Activated CD4-positive, alpha-beta T cell treated with anti-CD3 and anti-CD28 coated beads for 1 hour (primary cell): ENCODE data around the gene TF.
"Not testable (repeated sequence)": the region's sequence is repeated elsewhere in the genome, so short reads cannot be mapped to it uniquely, and the experiment has no call there.

Source experiments
- DNase-seq: peaks from one replicate; pipeline ENCODE4 v3.0.0-alpha.2; 2020

The TF gene

DNA sequence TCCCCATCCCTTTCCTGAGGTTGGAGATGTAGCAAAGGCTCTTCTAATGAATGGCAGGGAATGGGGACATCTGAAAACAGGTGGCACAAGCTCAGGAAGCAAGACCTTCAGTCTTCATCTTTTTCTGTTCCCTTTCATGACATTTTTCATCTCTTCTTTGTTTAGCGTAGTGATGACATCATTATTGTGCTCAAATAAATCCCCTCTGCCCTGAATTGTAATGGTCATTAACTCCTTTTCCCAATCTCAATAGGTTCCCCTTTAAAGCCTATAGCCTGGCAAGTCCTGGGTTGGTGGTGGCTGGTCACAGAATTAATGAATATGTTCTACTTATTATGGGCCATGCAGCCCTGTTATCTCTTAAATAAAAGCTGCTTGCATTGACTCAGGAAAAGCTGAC is 21.4 kb downstream of the TF start:
- DNase-seq: no peak

GRCh38 chr3:133769536-133769935 is 23.3 kb downstream of the TF start:
- no peak for DNase-seq

DNA sequence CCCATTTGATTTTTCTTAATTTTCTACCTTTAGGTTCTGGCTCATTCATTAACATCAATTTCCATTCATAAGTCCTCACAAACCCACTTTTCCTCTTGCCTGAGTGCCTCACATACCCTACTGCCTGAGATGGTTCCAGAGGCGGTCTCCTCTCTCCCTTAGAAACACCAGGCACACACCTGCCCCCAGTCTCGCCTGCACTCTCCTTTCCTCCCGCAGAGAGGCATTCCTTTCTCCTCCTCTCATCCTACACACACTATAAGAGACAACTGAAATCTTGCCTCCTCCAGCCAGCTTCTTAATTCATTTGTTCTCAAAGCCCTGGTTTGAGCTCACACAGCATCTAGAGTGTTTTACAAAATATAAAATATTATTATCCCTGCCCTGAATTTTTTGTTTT is 27.5 kb downstream of the TF start:
- no peak for DNase-seq

- no peak for DNase-seq
Measured at GRCh38 chr3:133775309-133775708, 29.1 kb downstream of the TF start.

DNA sequence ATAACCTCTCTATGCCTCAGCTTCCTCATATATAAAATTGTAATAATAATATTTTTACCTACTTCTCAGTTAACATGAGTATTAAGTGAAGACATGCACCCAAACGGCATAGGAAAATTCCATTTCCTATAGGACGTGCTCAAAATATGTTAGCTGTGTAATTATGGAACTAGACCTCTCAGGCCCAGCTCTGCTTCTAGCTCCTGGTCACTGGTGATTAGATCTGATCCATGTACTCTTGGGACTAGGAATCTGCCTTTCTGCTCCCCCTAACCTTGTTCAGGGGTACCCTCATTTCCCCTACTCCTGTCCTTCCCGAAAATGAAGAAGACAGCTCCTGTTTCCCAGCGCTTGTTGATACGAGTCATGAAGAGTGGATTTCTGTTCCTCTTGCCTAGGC is 29.6 kb downstream of the TF start:
- no peak for DNase-seq

- DNase-seq: no peak
Measured at GRCh38 chr3:133776794-133777438, 30.7 kb downstream of the TF start.

DNA sequence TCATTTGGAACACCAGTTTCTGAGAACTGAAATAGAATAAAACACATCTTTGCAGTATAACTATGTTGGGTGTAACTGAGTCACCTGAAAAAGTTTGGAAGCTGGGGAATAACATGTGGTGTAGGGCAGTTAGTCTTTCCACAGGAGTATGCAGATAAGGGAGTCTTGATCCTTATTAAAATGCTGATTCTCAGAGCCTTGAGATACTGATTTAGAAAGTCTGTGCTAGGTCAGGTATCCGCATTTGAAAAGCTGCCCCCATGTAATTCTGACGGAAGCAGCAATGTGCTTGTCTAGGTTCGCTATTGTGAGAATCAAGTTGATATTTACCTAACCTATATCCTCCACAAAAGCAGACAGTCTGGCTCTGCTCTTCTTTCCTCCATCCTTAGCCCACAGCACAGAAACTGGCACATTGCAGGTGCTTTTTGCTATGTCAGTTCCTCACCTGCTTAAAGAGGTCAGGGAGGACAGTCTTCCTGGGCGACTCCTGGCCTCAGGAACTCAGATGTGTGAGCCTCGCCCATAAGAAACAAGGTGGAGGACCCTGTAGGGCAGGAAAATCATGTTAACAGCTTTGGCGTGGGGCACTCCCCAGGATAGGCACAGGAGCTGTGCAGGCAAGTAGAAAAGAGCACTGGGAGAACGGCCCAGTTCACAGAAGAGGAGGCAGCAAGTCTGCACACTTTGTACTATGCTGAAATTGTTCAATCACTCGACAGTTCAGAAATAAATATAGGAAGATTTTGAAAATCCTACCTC is 31.8 kb downstream of the TF start:
- no peak for DNase-seq

DNA sequence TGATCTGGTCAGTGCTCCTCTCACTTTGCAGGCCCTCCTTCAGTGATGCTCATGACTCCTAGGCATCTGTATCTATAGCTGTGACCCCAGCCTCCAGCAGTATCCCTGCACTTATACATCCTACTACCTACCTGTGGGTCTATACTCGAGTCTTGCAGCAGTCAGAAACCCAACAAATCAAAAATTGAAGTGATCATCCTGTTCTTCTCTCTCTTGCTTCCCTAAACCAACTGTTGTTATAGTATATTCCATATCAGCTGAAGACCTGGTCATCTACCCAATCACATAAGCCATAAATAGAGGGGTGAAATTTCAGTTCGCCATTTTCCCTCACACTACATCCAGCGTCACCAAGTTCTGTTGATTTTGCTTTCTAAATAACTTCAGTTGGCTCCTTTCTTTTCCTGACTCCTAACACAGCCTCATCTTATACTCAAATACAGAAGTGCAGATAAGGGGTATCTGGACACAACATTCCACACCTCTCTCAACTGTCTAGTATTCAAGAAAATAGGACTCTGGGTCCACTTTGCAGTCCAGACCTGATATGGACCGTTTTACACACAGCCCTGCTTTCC is 33.5 kb downstream of the TF start:
- DNase-seq: no peak

GRCh38 chr3:133780756-133781155 is 34.6 kb downstream of the TF start:
- DNase-seq: not testable (repeated sequence)

GRCh38 chr3:133781570-133781969 is 35.4 kb downstream of the TF start:
- no peak for DNase-seq

- no peak for DNase-seq
Measured at GRCh38 chr3:133782454-133782853, 36.3 kb downstream of the TF start.

DNA sequence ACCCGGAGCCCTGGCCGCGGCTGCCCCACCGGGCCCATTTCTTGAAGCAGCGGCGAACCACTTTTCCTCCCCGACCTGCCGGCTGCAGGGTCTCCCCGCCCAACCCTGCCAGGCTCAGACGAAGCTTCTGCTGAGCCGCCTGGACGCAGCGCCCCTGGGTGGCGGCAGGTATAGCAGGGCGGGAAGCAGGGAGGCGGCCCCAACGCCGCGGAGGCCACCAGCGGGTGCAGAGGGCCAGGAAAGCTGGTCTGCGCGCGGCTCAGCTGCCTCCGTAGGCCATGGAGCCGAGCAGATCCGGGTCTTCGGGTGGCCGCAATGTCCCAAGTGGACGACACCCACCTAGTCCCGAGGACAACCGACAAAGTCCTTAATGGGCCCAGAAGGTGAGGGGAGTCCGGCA is 37.6 kb downstream of the TF start:
- no peak for DNase-seq

GRCh38 chr3:133788024-133788423 is 41.8 kb downstream of the TF start:
- no peak for DNase-seq

- no peak for DNase-seq
Measured at GRCh38 chr3:133792171-133792763, 46.1 kb downstream of the TF start.

- DNase-seq: no peak
Measured at GRCh38 chr3:133797396-133798105, 51.4 kb downstream of the TF start.

DNA sequence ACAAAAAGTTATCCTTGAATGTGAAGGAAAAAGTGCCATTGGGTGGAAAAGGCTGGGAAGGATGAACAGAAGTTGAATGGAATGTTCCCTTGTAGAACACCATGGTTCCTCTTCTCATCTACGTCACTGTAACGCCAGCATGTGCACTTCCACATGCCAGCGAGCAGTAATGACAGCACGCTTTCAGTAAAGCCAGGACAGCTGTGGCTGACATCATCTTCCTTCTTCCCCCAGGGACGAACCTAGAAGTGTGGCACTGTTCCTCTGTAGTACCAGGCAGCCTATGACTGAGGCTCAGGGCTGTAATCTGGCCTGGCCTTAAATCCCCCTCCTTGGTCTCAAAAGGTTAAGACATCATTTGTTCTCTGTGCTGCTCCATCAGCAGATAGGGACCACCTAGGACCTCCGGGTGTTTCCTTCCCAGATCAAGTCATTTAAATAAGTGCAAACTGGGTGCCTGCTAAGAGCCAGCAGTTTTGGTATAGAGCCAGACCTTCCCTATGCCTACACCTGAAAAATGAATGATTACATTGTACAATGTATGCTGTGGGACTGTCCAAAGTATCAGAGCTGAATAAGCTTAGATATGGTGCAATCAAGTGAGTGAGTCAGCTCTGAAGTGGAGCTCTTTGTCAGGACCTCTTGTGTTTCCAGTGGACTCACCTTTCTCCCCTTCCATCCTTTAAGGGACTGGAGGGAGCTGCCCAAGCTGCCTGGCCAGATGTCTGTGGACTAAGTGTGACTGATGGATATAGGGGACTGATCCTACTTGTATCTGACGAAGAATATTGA is 53.8 kb downstream of the TF start:
- no peak for DNase-seq

- no peak for DNase-seq
Measured at GRCh38 chr3:133803469-133803868, 57.3 kb downstream of the TF start.

DNA sequence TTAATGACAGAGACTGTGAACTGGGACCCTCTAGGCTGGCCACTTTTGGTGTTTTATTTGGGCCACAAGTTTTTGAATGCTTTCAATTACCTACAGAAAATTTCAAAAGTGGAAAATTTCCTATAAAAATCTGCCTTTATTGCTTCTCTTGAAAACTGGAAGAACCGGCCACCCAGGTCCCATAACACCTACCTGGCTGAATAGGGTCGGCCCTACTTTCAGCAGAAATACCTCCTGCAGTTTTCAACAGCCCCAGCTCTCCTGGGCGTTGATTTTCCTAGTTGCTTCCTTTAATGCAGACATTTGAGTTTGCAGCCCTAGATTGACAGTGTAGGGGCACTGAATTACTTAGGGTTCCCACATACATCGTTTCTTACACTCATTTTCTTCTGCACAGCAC is 58.7 kb downstream of the TF start:
- DNase-seq: no peak

GRCh38 chr3:133805384-133805701 is 59.1 kb downstream of the TF start:
- DNase-seq: no peak

GRCh38 chr3:133805702-133806475 is 59.7 kb downstream of the TF start, which contains the start of gene SRPRB:
Gene SRPRB, plus strand, starts transcription at chr3:133805815. Its CDS starts 34 bp downstream, at chr3:133805849.
- peak; percentile 94 for DNase-seq

- DNase-seq: no peak
Measured at GRCh38 chr3:133812872-133813271, 66.7 kb downstream of the TF start.

GRCh38 chr3:133815386-133815785 is 69.2 kb downstream of the TF start:
- DNase-seq: no peak
